Suppressor macrophage treated with lipopolysaccharide for 4 hours (primary cell): ENCODE measurements around the gene OLFM1.

ENCODE experiments used
- DNase-seq: peaks from one replicate; pipeline ENCODE4 v3.0.0-alpha.2; 2020

OLFM1 gene

DNA sequence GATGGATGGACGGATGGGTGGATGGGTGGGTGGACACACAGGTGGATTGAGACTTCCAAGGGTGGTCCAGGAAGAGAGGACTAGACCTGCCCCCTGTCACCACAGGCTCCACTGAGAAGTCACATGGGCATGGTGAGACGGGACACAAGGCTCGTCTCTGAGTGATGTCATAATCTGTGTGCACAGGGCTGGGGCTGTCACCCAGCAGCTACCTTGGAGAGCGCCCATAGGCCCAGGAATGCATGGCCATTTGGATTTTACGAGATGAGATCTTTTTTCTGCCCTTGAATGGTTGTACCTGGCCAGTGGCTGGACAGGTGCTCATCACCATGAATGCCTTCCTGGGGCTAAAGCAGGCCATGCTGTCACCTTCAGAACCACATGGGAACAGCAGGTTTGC, 3.1 kb downstream of the OLFM1 start:
- no peak for DNase-seq

DNA sequence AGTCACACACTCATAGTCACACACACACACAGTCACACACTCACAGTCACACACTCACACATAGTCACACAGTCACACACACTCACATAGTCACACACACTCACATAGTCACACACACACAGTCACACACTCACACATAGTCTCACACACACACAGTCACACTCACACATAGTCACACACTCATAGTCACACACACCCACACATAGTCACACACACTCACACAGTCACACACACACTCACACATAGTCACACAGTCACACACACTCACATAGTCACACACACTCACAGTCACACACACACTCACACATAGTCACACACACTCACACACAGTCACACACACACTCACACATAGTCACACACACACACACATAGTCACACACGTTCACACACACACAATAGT, 4.1 kb downstream of the OLFM1 start:
- no peak for DNase-seq

DNA sequence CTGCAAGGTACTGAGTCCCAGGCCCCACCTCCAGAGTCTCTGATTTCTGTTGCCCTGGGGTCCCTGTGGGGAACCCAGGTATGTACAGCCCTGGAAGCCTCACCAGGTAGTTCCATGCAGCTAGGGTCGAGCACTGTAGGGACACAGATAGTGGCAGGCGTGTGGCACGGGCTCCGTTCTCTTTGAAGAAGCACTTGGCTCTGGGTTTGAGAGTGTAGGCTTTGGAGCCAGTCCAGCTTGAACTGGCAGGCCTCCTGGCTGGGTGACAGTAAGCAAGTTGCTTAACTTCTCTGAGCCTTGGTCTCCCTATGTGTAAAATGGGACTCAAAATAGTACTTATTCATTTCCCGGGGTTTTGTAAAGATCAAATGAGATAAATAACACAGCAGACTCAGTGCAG, 5.6 kb downstream of the OLFM1 start:
- no peak for DNase-seq

DNA sequence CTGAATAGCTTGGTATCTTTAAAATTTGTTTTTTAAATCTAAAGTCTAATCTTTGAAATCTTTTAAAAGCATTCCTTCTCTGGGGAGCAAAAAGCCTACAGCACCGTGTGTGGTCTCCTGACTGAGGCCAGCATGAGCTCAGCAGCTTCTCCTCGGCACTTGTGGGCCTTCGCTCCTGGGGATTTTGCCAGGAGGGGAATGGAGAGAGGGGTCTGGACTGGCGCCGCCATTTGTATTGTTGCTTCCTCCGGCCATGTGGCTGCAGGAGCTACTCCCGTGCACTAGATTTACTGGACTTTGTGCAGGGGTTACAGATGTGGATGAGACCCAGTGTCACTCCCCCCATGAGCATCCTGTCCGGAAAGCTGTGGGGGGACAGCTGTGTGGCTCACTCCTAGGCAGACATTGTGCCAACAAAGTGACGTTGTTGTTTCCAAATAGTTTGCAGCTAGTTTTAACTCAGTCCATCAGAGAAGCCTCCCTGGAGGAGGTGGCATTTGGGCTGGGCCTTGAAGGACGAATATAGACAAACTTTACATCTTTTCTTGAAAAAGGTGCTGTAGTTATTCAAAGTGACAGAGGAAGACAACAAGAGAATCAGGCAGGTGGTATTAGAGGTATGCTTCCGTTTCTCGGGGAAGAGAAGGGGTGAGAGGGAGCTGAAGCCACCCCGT, 6.6 kb downstream of the OLFM1 start:
- no peak for DNase-seq

DNA sequence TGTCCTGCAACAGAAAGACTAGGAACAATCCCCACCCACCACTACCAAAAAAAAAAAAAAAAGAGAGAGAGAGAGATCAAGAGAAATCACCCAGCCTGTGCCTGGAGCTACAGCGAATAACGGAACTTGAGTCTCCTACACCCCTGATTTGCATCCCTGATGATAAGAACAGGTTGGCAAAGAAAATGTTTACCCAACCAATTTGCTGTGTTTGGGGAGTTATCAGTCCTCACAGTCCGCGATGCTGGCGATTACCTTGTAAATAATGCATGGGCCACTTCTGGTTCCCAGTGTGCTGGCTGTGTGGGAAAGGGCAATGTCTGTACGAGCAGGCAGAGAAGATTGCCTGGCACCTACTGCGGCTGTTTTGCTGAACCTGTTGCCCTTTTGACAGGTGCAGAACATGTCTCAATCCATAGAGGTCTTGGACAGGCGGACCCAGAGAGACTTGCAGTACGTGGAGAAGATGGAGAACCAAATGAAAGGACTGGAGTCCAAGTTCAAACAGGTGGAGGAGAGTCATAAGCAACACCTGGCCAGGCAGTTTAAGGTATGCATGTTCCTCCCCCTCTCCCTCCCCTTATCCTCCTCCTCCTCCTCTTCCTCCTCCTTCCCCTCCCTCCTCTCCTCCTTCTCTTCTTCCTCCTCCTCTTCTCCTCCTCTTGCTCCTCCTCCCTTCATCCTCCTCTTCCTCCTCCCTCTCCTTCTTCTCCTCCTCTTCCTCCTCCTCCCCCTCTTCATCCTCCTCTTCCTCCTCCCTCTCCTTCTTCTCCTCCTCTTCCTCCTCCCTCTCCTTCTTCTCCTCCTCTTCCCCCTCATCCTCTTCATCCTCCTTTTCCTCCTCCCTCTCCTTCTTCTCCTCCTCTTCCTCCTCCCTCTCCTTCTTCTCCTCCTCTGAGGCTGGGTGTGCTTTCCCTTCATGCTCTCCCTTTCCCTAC, 8.3 kb downstream of the OLFM1 start:
- DNase-seq, result no peak

DNA sequence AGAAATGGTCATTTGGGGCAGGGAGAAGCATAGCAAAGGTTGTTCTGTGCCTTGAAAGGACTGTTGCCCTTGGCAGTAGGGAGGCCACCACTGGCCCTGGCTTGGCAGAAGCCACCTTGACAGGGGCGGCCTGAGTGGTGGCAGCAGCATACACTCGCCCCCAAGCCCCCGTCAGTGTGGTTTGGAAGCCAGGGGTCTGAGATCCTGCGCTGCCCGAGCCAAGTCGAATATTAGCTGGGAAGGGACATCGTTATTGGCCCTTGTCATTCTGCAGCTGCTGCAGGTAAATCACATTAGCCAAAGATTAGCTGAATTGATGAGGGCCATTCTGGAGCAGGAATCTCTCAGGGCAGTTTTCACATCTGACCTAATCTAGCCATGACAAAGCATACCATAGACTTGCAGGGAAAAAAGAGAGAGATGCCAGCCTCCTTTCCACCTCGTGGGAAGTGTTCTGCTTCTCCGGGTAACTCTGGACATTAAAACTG, 9.0 kb downstream of the OLFM1 start:
- no peak for DNase-seq

DNA sequence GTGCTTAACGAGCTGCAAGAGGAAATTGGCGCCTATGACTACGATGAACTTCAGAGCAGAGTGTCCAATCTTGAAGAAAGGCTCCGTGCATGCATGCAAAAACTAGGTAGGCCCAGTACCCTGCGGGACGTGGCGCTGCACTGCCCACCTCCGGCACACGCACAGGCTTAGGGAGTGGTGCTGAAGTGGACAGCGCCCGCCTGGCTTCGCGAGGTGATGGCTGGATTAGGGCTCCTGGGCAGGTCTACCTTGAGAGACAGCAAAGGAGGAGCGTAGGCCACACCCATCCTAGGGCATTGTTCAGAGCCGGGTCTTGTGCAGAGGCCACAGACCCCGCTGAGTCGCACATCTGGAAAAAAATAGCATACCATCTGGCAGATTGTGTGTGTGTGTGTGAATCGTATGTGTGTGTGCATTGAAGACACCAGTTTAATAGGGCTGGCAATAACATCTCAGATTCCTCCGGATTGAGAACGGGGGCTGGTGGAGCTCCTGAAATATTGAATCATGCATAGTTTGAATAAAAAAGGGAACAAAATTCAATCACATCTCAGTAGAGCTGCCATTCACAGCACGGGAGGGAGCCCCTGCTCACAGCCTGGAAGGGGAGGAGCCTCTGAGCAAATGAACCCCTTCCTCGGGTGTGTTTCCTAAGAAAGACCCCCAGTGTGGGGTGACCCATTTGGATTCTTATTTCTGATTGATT, 11.1 kb downstream of the OLFM1 start:
- DNase-seq, result no peak

DNA sequence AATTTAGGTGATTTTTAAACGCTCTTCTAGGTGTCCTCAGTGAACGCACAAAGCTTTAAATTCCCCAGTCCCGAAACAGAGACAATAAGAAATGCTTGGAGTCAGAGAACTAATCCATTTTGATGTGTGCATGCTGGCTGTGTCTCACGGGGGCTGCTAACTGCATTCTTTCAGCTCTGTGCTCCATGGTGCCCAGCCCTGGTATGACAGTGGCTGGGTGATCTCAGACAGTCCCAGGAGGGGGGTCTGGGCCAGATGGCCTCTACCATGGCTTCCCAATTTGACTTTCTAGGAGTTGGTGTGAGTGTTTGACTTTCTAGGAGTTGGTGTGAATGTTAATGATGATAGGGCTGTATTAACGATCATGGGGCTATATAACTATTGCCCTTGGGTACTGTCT, 12.1 kb downstream of the OLFM1 start:
- no peak for DNase-seq

DNA sequence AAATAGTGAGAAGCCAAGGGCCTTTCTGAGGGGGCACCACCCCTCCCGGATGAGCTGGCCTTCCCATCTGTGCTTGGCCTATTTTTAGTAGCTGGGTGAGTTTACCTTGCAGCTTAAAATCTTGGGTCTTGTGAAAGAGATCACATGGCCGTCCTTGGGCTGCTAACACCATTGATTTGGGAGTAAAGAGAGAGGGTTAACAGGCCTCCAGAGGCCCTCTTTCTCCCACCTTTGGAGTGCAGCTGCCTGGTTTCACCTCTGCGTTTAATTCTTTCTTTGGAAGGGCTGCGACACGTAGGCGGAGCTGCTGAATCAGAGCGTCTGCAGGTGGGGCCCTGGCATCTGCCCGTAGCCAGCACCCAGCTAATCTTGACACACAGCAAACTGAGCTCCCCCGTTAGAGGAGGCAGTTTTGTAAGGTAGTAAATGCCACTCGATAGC, 12.8 kb downstream of the OLFM1 start:
- DNase-seq, result no peak

DNA sequence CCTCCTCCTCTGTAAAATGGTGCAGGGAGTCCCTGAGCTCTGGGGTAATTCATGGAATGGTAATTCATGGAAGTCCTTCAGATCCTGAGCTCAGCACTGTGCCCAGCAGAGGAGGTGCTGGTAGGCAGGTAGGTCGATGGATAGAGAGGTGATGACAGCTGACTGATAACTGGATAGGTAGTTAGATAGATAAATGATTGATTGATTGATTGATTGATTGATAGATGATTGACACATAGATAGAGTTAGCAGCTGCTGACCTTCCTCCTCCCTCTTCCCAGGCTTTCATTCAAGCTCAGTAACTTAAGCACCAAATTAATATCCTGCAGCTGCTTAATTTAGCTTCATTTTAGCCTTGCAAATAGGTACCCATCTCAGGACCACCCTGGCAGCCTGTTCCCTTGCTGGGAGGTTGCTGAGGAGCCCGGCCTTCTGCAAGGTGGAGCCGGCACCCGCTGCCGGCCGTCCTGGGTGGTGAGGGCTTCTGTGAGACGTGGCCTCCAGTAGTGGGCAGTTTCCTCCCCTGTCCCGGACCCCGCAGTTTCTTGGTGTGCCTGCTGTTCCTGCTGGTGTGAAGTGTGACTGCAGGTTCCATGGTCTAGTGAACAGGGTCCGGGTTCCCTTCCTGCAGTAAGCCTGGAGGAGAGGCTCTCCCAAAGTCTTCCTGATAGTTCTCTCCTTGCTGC, 13.4 kb downstream of the OLFM1 start:
- no peak for DNase-seq

DNA sequence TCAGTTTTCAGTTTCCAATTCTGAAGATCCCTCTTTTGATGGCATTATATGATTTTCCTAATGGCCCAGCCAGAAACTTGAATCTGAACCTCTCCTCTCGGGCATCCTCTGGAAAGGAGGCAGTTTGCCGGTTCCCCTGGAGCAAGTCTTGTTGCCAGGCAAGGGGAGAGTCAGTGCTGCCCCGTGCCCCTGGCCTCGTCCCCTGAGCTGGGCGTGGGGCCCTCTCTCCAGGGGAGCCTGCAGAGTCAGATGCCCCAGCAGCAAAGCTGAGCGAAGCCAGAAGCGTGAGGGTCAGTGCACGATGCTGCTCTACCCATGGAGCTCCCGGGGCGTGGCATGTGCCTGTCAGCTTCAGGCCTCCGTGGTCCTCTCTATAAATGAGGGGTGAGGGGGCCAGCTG, 14.0 kb downstream of the OLFM1 start:
- DNase-seq, result no peak

DNA sequence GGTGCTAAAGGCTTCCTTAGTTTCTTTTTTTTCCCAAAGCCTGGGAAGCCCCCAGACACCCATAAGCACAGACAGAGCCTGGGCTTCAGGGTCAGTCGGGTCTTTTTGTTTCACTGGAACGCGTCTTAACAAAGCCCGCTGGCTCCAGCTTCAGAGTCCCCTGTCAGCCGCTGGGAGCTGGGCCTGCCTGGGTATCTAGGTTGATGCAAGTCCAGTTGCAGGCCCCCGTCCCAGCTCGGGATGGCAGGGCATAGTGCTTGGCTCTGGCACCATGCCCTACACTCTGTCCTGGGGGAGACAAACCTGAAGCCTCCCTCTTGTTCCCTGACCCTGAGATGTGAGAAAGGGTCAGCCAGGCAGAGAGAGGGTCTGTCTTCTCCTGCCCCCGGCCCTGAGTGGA, 14.5 kb downstream of the OLFM1 start:
- DNase-seq, result no peak

DNA sequence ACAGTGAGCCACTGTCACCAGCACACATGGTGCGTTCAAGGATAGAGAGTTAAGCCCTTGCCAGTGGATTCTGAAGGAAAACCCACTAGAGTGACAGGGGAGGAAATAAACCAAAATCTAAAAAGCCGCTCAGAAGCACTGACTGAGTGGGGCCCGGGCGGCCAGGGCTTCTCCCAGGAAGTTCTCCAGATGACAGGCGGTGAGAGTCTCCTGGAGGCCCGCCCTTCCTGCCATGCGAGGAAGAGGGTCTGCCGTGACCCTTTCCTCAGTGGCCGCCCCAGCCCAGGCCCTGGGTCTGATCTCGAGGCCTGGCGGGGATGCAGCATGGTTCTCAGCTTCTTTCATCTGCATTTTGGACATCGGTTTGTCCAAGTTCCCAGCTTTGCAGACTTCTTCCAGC, 14.9 kb downstream of the OLFM1 start:
- no peak for DNase-seq

DNA sequence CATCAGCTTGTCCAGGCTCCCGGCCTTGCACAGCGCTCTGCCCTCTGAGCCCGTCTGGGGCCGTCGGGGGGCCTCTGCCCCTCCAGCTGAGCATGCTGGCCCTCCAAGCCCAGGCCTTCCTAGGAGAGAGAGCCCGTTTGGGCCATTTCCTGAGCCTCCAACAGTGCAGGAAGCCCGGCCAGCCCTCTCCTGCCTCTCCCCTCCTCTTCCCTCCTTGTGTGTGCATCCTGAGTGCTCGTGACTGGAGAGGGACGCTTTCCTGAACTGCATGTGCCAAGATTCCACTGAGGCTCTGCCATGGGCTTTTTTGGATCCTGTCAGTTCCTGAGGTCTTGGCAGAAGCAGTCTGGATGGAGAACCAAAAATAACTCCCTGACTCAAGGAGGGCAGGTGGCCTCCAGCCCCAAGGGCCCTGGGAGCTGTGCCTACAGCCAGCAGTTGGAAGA, 15.6 kb downstream of the OLFM1 start:
- DNase-seq, result no peak

DNA sequence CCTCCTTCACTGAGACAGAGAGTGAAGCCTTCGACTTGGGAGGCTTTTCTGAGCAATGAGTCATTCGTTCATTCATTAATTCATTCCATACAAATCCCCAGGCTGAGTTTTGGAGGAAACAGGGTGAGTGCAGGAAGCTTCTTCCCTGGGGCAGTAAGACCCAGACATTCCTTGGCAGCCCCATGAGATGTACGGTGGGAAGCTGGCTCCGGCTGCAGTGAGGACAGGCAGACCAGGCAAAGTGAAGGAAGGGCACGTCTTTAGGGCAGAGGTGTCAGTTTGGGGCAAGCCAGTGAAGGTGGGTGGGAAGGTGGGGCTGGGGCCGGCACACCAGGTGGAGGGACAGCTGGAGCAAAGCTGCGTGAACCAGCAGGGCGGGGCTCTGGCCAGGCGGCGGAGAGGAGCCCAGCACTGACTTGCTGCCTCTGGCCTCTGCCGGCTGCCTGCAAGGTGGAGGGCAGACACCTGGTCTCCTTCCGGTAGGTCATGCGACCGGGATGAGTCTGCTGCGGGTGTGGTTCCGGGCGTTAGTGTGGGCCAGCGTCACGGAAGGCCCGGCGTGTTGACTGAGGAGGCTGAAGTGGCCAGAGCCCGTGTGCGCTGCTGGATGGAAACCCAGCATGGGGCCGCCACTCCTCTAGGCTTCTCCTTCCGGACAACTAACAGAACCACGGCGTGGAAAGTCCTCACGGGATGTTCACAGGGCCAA, 16.6 kb downstream of the OLFM1 start:
- DNase-seq, result no peak

DNA sequence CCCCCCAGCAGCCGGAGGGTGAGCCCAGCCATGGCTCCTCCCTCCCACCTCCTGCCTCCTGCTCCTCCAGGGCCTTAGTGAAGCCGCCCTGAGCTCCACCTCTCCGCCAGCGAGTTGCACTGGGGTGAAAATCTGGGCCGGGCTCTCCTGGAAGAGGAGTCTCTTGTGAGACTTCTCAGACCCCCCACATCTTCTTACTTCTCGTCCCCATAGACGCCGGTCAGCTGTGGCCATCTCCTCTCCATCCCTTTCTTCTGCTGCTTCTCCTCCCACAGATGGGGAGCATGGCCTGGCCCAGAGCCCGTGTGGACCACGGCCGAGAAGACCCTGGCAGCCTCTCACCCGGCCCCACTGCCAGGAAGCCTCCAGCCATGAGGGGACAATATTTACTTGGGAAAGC, 17.3 kb downstream of the OLFM1 start:
- DNase-seq, result no peak

DNA sequence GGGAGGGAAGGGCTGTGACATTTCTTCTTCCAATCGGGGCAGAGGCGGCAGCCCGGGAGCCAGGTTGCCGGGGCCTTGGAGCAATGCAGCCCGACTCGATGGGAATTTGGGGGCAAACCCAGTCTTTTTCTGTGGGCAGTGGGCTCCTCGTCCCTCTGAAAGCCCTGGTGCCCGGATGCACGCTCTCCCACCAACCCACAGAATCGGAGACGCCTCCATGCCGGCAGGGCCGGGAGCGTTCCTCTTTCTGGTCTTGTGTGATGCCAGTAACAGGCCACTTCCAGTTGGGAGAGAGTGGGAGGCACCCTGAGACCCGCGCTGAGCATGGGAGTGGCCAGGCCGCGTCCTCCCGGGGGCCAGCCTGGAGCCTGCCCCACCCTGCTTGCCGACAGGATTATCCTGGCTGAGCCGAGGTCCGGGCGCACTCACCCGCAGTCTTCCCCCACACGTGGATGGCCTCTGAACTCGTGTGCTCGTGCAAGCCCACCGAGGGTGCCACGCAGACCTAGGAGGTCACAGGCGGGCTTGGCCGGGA, 17.8 kb downstream of the OLFM1 start:
- no peak for DNase-seq

DNA sequence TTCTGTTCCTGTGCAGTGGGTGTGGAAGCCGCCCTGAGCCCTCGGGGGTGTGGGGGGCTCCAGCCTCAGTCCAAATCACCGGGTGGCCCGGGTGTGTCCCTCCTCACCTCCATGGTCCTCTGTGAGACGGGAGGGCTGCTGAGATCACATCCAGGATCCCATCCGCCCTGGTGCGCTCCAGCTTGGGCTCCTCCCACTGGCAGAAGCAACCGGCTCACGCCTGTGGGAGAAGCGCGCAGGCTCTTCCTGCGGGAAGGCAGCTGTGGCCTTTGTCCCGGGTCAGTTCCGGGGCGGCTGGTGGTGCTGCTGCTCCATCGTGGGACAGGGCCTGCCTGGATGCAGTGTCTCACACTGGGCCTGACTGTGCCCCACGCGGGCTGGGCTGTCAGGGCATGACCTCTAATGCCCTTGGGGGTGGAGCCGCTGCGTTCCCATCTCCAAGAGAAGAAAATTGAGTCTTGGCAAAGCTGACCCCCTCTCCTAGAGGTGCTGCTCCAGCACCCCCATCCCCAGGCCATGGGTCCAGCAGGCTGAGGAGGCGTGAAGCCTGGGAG, 18.5 kb downstream of the OLFM1 start:
- no peak for DNase-seq

DNA sequence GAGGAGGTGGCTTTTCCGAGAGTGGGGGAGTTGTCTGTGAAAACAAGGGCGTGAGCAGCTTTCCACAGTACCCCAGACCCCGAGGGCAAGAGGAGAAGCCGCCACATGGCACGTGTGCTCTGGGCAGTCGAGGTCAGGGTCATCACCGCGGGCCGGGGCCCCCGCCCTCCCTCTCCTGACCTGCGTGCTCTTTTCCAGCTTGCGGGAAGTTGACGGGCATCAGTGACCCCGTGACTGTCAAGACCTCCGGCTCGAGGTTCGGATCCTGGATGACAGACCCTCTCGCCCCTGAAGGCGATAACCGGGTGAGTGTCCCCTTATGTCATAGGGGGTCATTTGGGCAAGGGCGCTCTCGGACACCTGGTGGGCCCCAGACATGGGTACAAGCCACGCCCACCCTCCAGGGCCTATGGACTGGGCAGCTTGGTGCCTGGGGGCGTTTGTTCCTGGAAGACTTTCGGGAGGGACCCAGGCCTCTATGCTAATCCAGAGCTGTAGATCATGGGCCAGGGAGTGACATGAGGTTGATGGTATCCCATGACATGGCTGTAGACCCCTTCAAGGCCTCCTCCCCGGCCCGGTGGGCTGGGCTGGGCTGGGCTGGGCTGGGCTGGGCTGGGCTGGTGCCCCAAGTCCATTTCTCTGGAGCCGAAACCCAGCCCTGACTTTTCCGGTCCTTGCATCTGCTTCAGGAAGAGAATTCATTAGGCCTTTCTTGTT, 19.2 kb downstream of the OLFM1 start:
- no peak for DNase-seq

DNA sequence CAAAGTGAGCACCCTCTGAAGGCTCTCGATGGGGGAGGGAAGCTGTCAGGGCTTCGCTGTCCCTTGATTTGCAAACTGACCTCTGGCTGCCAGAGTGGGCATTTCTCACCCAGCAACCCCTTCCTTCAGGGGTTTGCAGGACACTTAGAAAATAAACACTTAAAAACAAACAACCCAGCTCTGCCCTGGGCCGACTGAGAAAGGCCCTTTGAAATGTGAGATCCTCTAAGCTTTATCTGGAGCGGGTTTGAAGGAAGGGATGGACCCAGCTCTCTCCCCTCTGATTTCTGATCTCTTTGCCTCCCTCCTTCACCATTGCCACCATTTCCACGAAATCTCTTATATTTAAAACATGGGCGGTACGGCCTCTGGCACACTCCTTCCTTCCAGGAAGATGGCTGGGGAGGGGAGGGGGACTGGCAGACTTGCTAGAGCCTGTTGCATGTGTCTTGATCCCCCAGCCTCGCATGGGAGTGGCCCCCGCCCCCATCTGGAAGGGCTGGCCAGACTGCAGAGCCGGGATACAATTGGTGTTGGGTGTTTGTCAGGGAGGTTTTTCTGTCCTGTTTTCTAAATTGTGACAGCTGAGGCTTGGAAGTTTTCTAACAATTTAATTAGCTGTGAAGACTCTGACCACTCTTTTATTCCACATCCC, 20.2 kb downstream of the OLFM1 start:
- no peak for DNase-seq
